ENCODE results near the gene LRCH1. TPM values are rescaled to one million over a fixed set of nuclear protein-coding genes. Genes with fewer than 3 reads are reported as not detected.

The LRCH1 gene
- total RNA-seq, 3 donors from 2014 or later, result 17.0 to 40.4 (median 24.6) TPM

GRCh38 chr13:46553886-46554858 lies 1.2 kb downstream of the LRCH1 start:
- intact Hi-C loops (cut with DNase I; ENCODE audit: low total_unique reads), result loop anchor here (5.0 kb wide), 1 partner anchor 48 kb away; no protein-coding TSS in a partner anchor
- no peaks in the 10 kb centered on the region for H3K27me3 ChIP-seq
- H3K4me3 ChIP-seq, result peak overlapping the region; percentile 84 to 96 (median 96)
- no peaks in the 10 kb centered on the region for H3K36me3 ChIP-seq
- no peak for TF ChIP-seq POLR2A (IDR thresholded peaks at IDR 0.05)
- peak in 2 of 3 donors; percentile 24 to 43 for TF ChIP-seq CTCF (IDR thresholded peaks at IDR 0.05)
- TF ChIP-seq POLR2AphosphoS5 (IDR thresholded peaks at IDR 0.05), result peak in 1 of 3 donors; percentile 61
- peak overlapping the region; percentile 88 to 96 for H3K27ac ChIP-seq
- H3K9me3 ChIP-seq, result no peaks in the 10 kb centered on the region
- peaks cover 0 to 7% of the 10 kb centered on the region in 2 donors for H3K4me1 ChIP-seq
- peak; percentile 63 to 69 for DNase-seq (ENCODE audit: low spot score in 2 of 2)

- peak overlapping the region; percentile 88 to 96 for H3K27ac ChIP-seq
- H3K36me3 ChIP-seq, result no peaks in the 10 kb centered on the region
- TF ChIP-seq POLR2AphosphoS5 (IDR thresholded peaks at IDR 0.05) (no peak), POLR2A (IDR thresholded peaks at IDR 0.05) (no peak), CTCF (IDR thresholded peaks at IDR 0.05) (no peak)
- DNase-seq (ENCODE audit: low spot score in 2 of 2), result no peak
- H3K4me1 ChIP-seq, result peaks cover 0 to 7% of the 10 kb centered on the region in 2 donors
- H3K27me3 ChIP-seq, result no peaks in the 10 kb centered on the region
- H3K9me3 ChIP-seq, result no peaks in the 10 kb centered on the region
- intact Hi-C loops (cut with DNase I; ENCODE audit: low total_unique reads), result loop anchor here (5.0 kb wide), 1 partner anchor 47 kb away; no protein-coding TSS in a partner anchor
- peak overlapping the region; percentile 84 to 96 (median 96) for H3K4me3 ChIP-seq
Measured at GRCh38 chr13:46554951-46555350, 2.0 kb downstream of the LRCH1 start.

GRCh38 chr13:46555722-46556417 lies 2.9 kb downstream of the LRCH1 start:
- H3K4me1 ChIP-seq, result peaks cover 0 to 7% of the 10 kb centered on the region in 2 donors
- no peaks in the 10 kb centered on the region for H3K9me3 ChIP-seq
- peak overlapping the region in 2 of 3 donors; percentile 84 to 96 for H3K4me3 ChIP-seq
- TF ChIP-seq CTCF (IDR thresholded peaks at IDR 0.05), result no peak
- H3K36me3 ChIP-seq, result no peaks in the 10 kb centered on the region
- H3K27ac ChIP-seq, result peak overlapping the region; percentile 13 to 88
- DNase-seq (ENCODE audit: low spot score in 2 of 2), result no peak
- H3K27me3 ChIP-seq, result no peaks in the 10 kb centered on the region
- intact Hi-C loops (cut with DNase I; ENCODE audit: low total_unique reads), result no loop called here

GRCh38 chr13:46556418-46556779 lies 3.4 kb downstream of the LRCH1 start:
- Histone ChIP-seq H3K4me3 (no peak overlapping the region), H3K4me1 (peaks cover 0 to 7% of the 10 kb centered on the region in 2 donors), H3K27ac (peak overlapping the region in 1 of 2 donors; percentile 13), H3K36me3 (no peaks in the 10 kb centered on the region), H3K9me3 (no peaks in the 10 kb centered on the region), H3K27me3 (no peaks in the 10 kb centered on the region)
- intact Hi-C loops (cut with DNase I; ENCODE audit: low total_unique reads), result no loop called here
- TF ChIP-seq POLR2AphosphoS5 (IDR thresholded peaks at IDR 0.05) (no peak), POLR2A (IDR thresholded peaks at IDR 0.05) (no peak), CTCF (IDR thresholded peaks at IDR 0.05) (no peak)
- DNase-seq (ENCODE audit: low spot score in 2 of 2), result no peak
